IMR-90 (cell line): ENCODE data around the gene VAT1. TPM values are rescaled to one million over a fixed set of nuclear protein-coding genes. Genes with fewer than 3 reads are reported as not detected.

Experiments
- ATAC-seq: fragments of 200-7000 bp; cut with Tn5 transposase; 2 replicates; pipeline ENCODE4 v1.9.1; 2020; ENCODE audit warnings: low read depth, mild to moderate bottlenecking, moderate library complexity
- BruUV-seq: library from RNA; stranded (reverse); fragments of 400-500 nt; replicated peaks from 2 replicates; lab custom pipeline; 2021; lab: Mats Ljungman, UMichigan
- CTCF ChIA-PET: fragments of 300-600 bp; formaldehyde crosslinking; extraction: SDS; loops from one replicate; lab custom pipeline; 2021; ENCODE audit warnings: antibody characterized with exemption; lab: Yijun Ruan, JAX
- POLR2A ChIA-PET: fragments of 300-600 bp; sonication (Branson Sonifier 250); formaldehyde crosslinking; loops from one replicate; lab custom pipeline; 2022; ENCODE audit warnings: antibody characterized with exemption; ENCODE audit not compliant: unreplicated experiment; lab: Charles Lee
- DNase-seq: peaks from one replicate; pipeline ENCODE4 v3.0.0; 2013
- H2AFZ ChIP-seq: replicated peaks from 2 replicates; pipeline ENCODE3; 2013; ENCODE audit warnings: low read length, mild to moderate bottlenecking; ENCODE audit not compliant: poor library complexity
- H2AK5ac ChIP-seq: 2 replicates; pipeline ENCODE4 v1.6.1; 2013; ENCODE audit warnings: low read depth, low read length, inconsistent platforms
- H2AK9ac ChIP-seq: replicated peaks from 2 replicates; pipeline ENCODE3; 2013; ENCODE audit warnings: mild to moderate bottlenecking, low read depth, low read length, moderate library complexity; ENCODE audit not compliant: poor library complexity
- H2BK120ac ChIP-seq: 2 replicates; pipeline ENCODE4 v1.6.1; 2013; ENCODE audit warnings: low read depth, low read length, inconsistent platforms
- H2BK15ac ChIP-seq: 3 replicates; pipeline ENCODE4 v1.6.1; 2013; ENCODE audit warnings: low read depth, low read length, inconsistent platforms
- H2BK20ac ChIP-seq: 2 replicates; pipeline ENCODE4 v1.6.1; 2013; ENCODE audit warnings: low read depth, mild to moderate bottlenecking, inconsistent platforms, low read length, moderate library complexity
- H2BK5ac ChIP-seq: 2 replicates; pipeline ENCODE4 v1.6.1; 2013; ENCODE audit warnings: mild to moderate bottlenecking, low read depth, low read length, inconsistent platforms; ENCODE audit not compliant: poor library complexity, severe bottlenecking
- H3K14ac ChIP-seq: replicated peaks from 2 replicates; pipeline ENCODE4 v1.6.1; 2013; ENCODE audit warnings: low read depth, low read length, inconsistent platforms
- H3K18ac ChIP-seq: 2 replicates; pipeline ENCODE4 v1.6.1; 2013; ENCODE audit warnings: low read depth, low read length, control low read depth
- H3K23ac ChIP-seq: 2 replicates; pipeline ENCODE4 v1.6.1; 2013; ENCODE audit warnings: low read depth, low read length, inconsistent platforms
- H3K27ac ChIP-seq: 2 replicates; pipeline ENCODE4 v1.5.1; 2013; ENCODE audit warnings: mild to moderate bottlenecking, control low read depth, low read length; ENCODE audit not compliant: insufficient read depth
- H3K27me3 ChIP-seq: 2 replicates; pipeline ENCODE4 v1.6.1; 2013; ENCODE audit warnings: low read length; ENCODE audit not compliant: control insufficient read depth, insufficient read depth
- H3K36me3 ChIP-seq: 2 replicates; pipeline ENCODE4 v1.6.1; 2013; ENCODE audit warnings: low read length, mixed read lengths; ENCODE audit not compliant: control insufficient read depth, insufficient read depth
- H3K4ac ChIP-seq: 2 replicates; pipeline ENCODE4 v1.6.1; 2013; ENCODE audit warnings: low read depth, low read length, inconsistent platforms
- H3K4me1 ChIP-seq: 2 replicates; pipeline ENCODE4 v1.6.1; 2013; ENCODE audit warnings: low read length, mixed read lengths; ENCODE audit not compliant: control insufficient read depth, insufficient read depth
- H3K4me2 ChIP-seq: 2 replicates; pipeline ENCODE4 v1.6.1; 2013; ENCODE audit warnings: low read depth, mild to moderate bottlenecking, control low read depth, low read length, moderate library complexity
- H3K4me3 ChIP-seq: 2 replicates; pipeline ENCODE4 v1.5.1; 2013; ENCODE audit warnings: low read depth, mild to moderate bottlenecking, control low read depth, low read length, moderate library complexity; ENCODE audit not compliant: insufficient read depth
- H3K56ac ChIP-seq: 2 replicates; pipeline ENCODE4 v1.6.1; 2013; ENCODE audit warnings: low read length, inconsistent platforms; ENCODE audit not compliant: insufficient read depth; ENCODE audit errors: extremely low read depth
- H3K79me1 ChIP-seq, 2 experiments: 2 replicates each; pipeline ENCODE4 v1.6.1; 2013; ENCODE audit warnings: low read length in 2 of 2, inconsistent platforms in 1 of 2, low read depth in 1 of 2
- H3K9ac ChIP-seq: 2 replicates; pipeline ENCODE4 v1.6.1; 2013; ENCODE audit warnings: low read depth, low read length, control low read depth
- H3K9me1 ChIP-seq: 2 replicates; pipeline ENCODE4 v1.6.1; 2013; ENCODE audit warnings: low read length, inconsistent platforms; ENCODE audit not compliant: insufficient read depth
- H3K9me3 ChIP-seq: 2 replicates; pipeline ENCODE4 v1.6.1; 2013; ENCODE audit warnings: low read length; ENCODE audit not compliant: control insufficient read depth, insufficient read depth
- H4K20me1 ChIP-seq: 2 replicates; pipeline ENCODE4 v1.6.1; 2013; ENCODE audit warnings: low read length, inconsistent platforms; ENCODE audit not compliant: insufficient read depth
- H4K5ac ChIP-seq: 2 replicates; pipeline ENCODE4 v1.6.1; 2013; ENCODE audit warnings: mild to moderate bottlenecking, low read depth, low read length, control low read depth
- H4K8ac ChIP-seq, 2 experiments: 2 replicates each; pipeline ENCODE4 v1.6.1; 2013; ENCODE audit warnings: low read depth in 2 of 2, low read length in 2 of 2, control low read depth in 1 of 2, inconsistent platforms in 1 of 2
- H4K91ac ChIP-seq: 2 replicates; pipeline ENCODE4 v1.6.1; 2013; ENCODE audit warnings: low read depth, low read length, inconsistent platforms; ENCODE audit not compliant: insufficient read depth
- BHLHE40 ChIP-seq: fragments of 150-350 bp; IDR thresholded peaks from 2 replicates; pipeline ENCODE4 v1.6.1; 2016; ENCODE audit warnings: mild to moderate bottlenecking, low read depth, low read length
- CEBPB ChIP-seq: IDR thresholded peaks from 2 replicates; pipeline ENCODE4 v1.6.1; 2012; ENCODE audit warnings: low read depth, low read length, improper control_type of control experiment
- CHD1 ChIP-seq: IDR thresholded peaks from 2 replicates; pipeline ENCODE4 v1.6.1; 2012; ENCODE audit warnings: low read depth, low read length, improper control_type of control experiment
- FOS ChIP-seq: fragments of 150-350 bp; IDR thresholded peaks from 2 replicates; pipeline ENCODE4 v1.6.1; 2016; ENCODE audit warnings: low read depth, low read length
- MAFK ChIP-seq: IDR thresholded peaks from 2 replicates; pipeline ENCODE4 v1.6.1; 2012; ENCODE audit warnings: low read depth, low read length, improper control_type of control experiment
- MAZ ChIP-seq: IDR thresholded peaks from 2 replicates; pipeline ENCODE4 v1.6.1; 2012; ENCODE audit warnings: low read depth, mild to moderate bottlenecking, low read length, improper control_type of control experiment, moderate library complexity, borderline replicate concordance
- MXI1 ChIP-seq: IDR thresholded peaks from 2 replicates; pipeline ENCODE4 v1.6.1; 2012; ENCODE audit warnings: low read depth, mild to moderate bottlenecking, low read length, moderate library complexity, borderline replicate concordance
- NFE2L2 ChIP-seq: fragments of 150-350 bp; IDR thresholded peaks from 2 replicates; pipeline ENCODE4 v1.6.1; 2016; ENCODE audit warnings: low read depth, mild to moderate bottlenecking, low read length
- POLR2A ChIP-seq: IDR thresholded peaks from 2 replicates; pipeline ENCODE4 v1.6.1; 2012; ENCODE audit warnings: mild to moderate bottlenecking, low read depth, low read length
- RAD21 ChIP-seq: IDR thresholded peaks from 2 replicates; pipeline ENCODE4 v1.6.1; 2012; ENCODE audit warnings: low read length, improper control_type of control experiment
- RCOR1 ChIP-seq: IDR thresholded peaks from 2 replicates; pipeline ENCODE4 v1.6.1; 2012; ENCODE audit warnings: mild to moderate bottlenecking, low read length, improper control_type of control experiment; ENCODE audit not compliant: insufficient replicate concordance
- WGBS, 2 experiments: methylation state at CpG; one replicate each; pipeline versions ENCODE4 v1.1.5 to v1.1.7; 2013; ENCODE audit warnings: missing lambda C conversion rate in 2 of 2; ENCODE audit not compliant: insufficient read length in 1 of 2; ENCODE audit errors: extremely low coverage in 2 of 2; 5-methylcytosine and 5-hydroxymethylcytosine counted together
- dilution Hi-C: fragments of 300-500 bp; cut with HindIII; formaldehyde crosslinking; loops from one replicate; pipeline ENCODE4 v1.14.3; 2018; ENCODE audit warnings: low sequenced_read_pairs; ENCODE audit not compliant: unreplicated experiment
- in situ Hi-C: fragments of 300-500 bp; cut with MboI; formaldehyde crosslinking; loops from 3 replicates; pipeline ENCODE4 v1.14.3; 2019; ENCODE audit warnings: low sequenced_read_pairs, inconsistent platforms, mixed read lengths
- intact Hi-C: fragments of 100-400 bp; cut with micrococcal nuclease; formaldehyde crosslinking; loops from 2 replicates; pipeline ENCODE4 v1.10.0; 2022
- polyA plus RNA-seq, 3 experiments: library from polyadenylated mRNA; depleted of rRNA; stranded (reverse); fragments of >200 nt; gene quantifications; 2 replicates each; pipeline ENCODE4 v1.2.3, GENCODE V29; 2012; ENCODE audit warnings: low replicate concordance in 1 of 3
- total RNA-seq: library from RNA; depleted of rRNA; stranded (reverse); fragments of >200 nt; gene quantifications from 2 replicates; pipeline ENCODE4 v1.2.3, GENCODE V29; 2012
- TF ChIP-seq, protein P1 (sequence below): fragments of 150-350 bp; IDR thresholded peaks from 2 replicates; pipeline ENCODE4 v1.6.1; 2016; ENCODE audit warnings: low read depth, mild to moderate bottlenecking, low read length, moderate library complexity, borderline replicate concordance
- TF ChIP-seq, protein P2 (sequence below): fragments of 150-350 bp; IDR thresholded peaks from 2 replicates; pipeline ENCODE4 v1.6.1; 2017; ENCODE audit warnings: mild to moderate bottlenecking, antibody characterized with exemption, low read length, low read depth
- TF ChIP-seq, protein P3 (sequence below): conservative IDR thresholded peaks from 2 replicates; pipeline ENCODE4 v1.5.1; 2012; ENCODE audit warnings: mild to moderate bottlenecking, low read depth, low read length, improper control_type of control experiment

VAT1 gene
- total and polyA plus RNA-seq, 2 of the 4 experiments (the other 2 are of a cell fraction) = 97.3 to 101 TPM

DNA sequence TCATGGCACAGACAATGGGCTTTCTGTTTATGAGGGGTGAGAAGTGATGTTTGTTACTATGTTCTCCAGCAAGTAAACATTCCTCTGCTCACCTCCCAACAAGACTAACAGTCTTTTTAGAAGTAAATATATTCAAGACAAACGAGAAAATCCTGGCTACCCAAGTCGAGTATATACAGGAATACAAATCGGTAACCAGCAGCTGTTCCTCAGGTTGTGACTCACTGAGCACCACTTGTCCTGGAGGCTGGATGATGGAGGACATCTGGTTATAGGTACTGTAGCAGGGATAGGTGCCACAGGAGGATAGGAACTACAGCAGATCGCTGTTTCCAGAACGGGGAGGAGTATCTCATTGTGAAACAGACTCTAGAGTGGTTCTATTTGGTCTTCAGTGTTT lies 29.3 kb downstream of the VAT1 start:
- BruUV-seq = TSS peak; percentile 58
- Histone ChIP-seq H2BK15ac (no peak overlapping the region), H3K23ac (no peak overlapping the region), H3K9me1 (peaks cover 17% of the 10 kb centered on the region), H3K4ac (no peak overlapping the region), H3K4me2 (no peak overlapping the region), H2BK120ac (no peak overlapping the region), H3K79me1 (peaks cover 6 to 27% of the 10 kb centered on the region in 2 experiments; a peak in 3 of 4 replicates), H3K27ac (no peak overlapping the region), H4K91ac (no peak overlapping the region), H2BK20ac (no peak overlapping the region), H4K20me1 (no peaks in the 10 kb centered on the region), H3K9me3 (no peaks in the 10 kb centered on the region), H3K4me1 (peaks cover 3% of the 10 kb centered on the region; the same call in 1 of the 2 replicates), H3K56ac (no peak overlapping the region), H2BK5ac (no peak overlapping the region), H3K27me3 (no peaks in the 10 kb centered on the region), H3K4me3 (no peak overlapping the region), H3K18ac (no peak overlapping the region), H3K9ac (no peak overlapping the region), H2AK9ac (no peak overlapping the region), H2AK5ac (no peak overlapping the region), H4K8ac (no peak overlapping the region), H2AFZ (no peak overlapping the region), H3K36me3 (peaks cover 28% of the 10 kb centered on the region), H3K14ac (no peak overlapping the region), H4K5ac (no peak overlapping the region)
- WGBS, 2 experiments = 88% methylated on average over 3 of the region's 5 CpGs; no CpG with 5 or more reads in 1 of the 2 experiments
- no peak for ATAC-seq
- DNase-seq = no peak
- dilution Hi-C loops = no loop called here
- intact Hi-C loops = loop anchor here (10.0 kb wide), 1 partner anchor 322 kb away; no protein-coding TSS in a partner anchor
- no peak for TF ChIP-seq CHD1
- TF ChIP-seq MXI1 = no peak
- no peak for TF ChIP-seq MAZ
- no peak for TF ChIP-seq POLR2A
- TF ChIP-seq, protein P1, sequence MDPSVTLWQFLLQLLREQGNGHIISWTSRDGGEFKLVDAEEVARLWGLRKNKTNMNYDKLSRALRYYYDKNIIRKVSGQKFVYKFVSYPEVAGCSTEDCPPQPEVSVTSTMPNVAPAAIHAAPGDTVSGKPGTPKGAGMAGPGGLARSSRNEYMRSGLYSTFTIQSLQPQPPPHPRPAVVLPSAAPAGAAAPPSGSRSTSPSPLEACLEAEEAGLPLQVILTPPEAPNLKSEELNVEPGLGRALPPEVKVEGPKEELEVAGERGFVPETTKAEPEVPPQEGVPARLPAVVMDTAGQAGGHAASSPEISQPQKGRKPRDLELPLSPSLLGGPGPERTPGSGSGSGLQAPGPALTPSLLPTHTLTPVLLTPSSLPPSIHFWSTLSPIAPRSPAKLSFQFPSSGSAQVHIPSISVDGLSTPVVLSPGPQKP = no peak
- TF ChIP-seq, protein P2, sequence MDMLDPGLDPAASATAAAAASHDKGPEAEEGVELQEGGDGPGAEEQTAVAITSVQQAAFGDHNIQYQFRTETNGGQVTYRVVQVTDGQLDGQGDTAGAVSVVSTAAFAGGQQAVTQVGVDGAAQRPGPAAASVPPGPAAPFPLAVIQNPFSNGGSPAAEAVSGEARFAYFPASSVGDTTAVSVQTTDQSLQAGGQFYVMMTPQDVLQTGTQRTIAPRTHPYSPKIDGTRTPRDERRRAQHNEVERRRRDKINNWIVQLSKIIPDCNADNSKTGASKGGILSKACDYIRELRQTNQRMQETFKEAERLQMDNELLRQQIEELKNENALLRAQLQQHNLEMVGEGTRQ = no peak
- TF ChIP-seq, protein P3, sequence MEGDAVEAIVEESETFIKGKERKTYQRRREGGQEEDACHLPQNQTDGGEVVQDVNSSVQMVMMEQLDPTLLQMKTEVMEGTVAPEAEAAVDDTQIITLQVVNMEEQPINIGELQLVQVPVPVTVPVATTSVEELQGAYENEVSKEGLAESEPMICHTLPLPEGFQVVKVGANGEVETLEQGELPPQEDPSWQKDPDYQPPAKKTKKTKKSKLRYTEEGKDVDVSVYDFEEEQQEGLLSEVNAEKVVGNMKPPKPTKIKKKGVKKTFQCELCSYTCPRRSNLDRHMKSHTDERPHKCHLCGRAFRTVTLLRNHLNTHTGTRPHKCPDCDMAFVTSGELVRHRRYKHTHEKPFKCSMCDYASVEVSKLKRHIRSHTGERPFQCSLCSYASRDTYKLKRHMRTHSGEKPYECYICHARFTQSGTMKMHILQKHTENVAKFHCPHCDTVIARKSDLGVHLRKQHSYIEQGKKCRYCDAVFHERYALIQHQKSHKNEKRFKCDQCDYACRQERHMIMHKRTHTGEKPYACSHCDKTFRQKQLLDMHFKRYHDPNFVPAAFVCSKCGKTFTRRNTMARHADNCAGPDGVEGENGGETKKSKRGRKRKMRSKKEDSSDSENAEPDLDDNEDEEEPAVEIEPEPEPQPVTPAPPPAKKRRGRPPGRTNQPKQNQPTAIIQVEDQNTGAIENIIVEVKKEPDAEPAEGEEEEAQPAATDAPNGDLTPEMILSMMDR = no peak
- TF ChIP-seq CEBPB = no peak
- TF ChIP-seq RCOR1 = no peak
- no peak for TF ChIP-seq BHLHE40
- TF ChIP-seq NFE2L2 = no peak
- no peak for TF ChIP-seq RAD21
- TF ChIP-seq MAFK = no peak
- no peak for TF ChIP-seq FOS
- in situ Hi-C loops = loop anchor here (25.0 kb wide), 1 partner anchor 369 kb away; no protein-coding TSS in a partner anchor
- ChIA-PET CTCF (no interaction called here), POLR2A (no interaction called here)
